HCT116 (cell line): ENCODE results near the gene TMTC4.

Experiments used
- CEBPB ChIP-seq: IDR thresholded peaks from 2 replicates; pipeline ENCODE4 v1.6.1; 2012; ENCODE audit warnings: low read depth
- CTCF ChIP-seq, 3 experiments: fragments of 200-600 bp in 1 of 3; sonication (generic) in 1 of 3; IDR thresholded peaks in 2 of 3; conservative IDR thresholded peaks in 1 of 3; 2 replicates each; pipeline ENCODE4 v1.5.1; 2012 to 2017; ENCODE audit warnings: low read depth in 2 of 3, low read length in 2 of 3, antibody characterized with exemption in 1 of 3, borderline replicate concordance in 1 of 3, control low read depth in 1 of 3, mild to moderate bottlenecking in 1 of 3, mixed read lengths in 1 of 3, mixed run types in 1 of 3, moderate library complexity in 1 of 3; ENCODE audit not compliant: insufficient read depth in 1 of 3
- RAD21 ChIP-seq: IDR thresholded peaks from 2 replicates; pipeline ENCODE4 v1.6.1; 2012; ENCODE audit warnings: low read depth, mild to moderate bottlenecking
- REST ChIP-seq: IDR thresholded peaks from 2 replicates; pipeline ENCODE4 v1.6.1; 2012; ENCODE audit warnings: low read depth

- TF ChIP-seq RAD21 (no peak), CTCF (IDR thresholded peaks at IDR 0.05 in 2 of 3, conservative IDR thresholded peaks at IDR 0.05 in 1 of 3; ENCODE audit: borderline replicate concordance in 1 of 3, insufficient read depth in 1 of 3, low read depth in 2 of 3, low read length in 2 of 3) (no peak), CEBPB (no peak), REST (no peak)
Observed at GRCh38 chr13:100667894-100668293, 6.7 kb downstream of the TMTC4 start.
